Adrenal gland (tissue), 5 donors: ENCODE data around the gene ASB18.

Experiments used
- POLR2A ChIP-seq, 2 donors: fragments of 450-650 bp; IDR thresholded peaks; one replicate each; pipeline ENCODE4 v1.6.1; 2017; ENCODE audit warnings: antibody characterized with exemption in 2 of 2, mild to moderate bottlenecking in 2 of 2, moderate library complexity in 1 of 2
- TF ChIP-seq, protein P1 (sequence below), 6 experiments: fragments of 450-650 bp in 4 of 6; fragments of 200-600 bp in 2 of 6; sonication (generic) in 1 of 6; IDR thresholded peaks; 1 replicate in 5 of 6; 2 replicates in 1 of 6; pipeline versions ENCODE4 v1.5.1 to v1.8.0; 2016 to 2021; ENCODE audit warnings: antibody characterized with exemption in 6 of 6, mild to moderate bottlenecking in 2 of 6, moderate library complexity in 1 of 6
- donor health status: DM: no; HTN: no; CAD: no.

DNA sequence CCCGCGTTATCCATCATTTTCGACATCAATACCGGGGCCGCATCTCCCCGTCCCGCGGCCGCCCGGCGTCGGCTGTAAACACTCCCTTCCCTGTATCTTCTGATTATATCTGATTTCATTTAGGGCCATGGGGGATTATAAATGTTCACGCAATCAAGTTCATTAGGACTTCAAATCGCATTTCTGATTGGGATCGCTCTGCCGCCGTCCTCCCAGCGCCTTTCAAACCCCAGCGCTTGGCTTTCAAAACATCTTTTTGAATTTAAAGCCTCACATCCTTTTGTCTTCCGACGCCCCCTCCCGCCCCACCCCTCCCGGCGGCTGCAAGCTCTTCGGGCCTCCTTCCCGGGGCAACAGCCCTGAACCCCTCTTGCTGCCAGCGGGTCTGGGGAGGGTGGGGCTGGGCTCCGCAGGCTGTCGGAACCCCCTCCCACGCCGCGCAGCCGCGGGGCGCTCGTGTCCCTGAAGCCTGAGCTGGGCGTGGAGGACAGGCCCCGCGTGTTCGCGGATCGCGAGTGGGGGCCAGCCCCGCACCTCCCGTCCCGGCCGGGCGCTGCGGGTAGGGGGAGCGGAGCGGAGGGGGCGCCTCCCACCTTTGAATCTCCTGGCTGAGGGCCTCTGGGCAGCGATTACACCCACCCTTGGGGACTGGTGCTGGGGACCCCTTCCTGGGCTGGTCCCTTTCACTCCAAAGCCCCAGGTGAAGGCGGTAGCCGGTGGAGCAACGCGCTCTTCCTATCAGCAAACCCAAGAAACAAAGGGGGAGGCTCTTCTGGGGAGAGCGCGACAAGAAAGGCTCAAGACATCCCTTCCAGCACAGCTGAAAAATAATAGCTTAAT, 84.8 kb downstream of the ASB18 start:
- TF ChIP-seq, protein P1, sequence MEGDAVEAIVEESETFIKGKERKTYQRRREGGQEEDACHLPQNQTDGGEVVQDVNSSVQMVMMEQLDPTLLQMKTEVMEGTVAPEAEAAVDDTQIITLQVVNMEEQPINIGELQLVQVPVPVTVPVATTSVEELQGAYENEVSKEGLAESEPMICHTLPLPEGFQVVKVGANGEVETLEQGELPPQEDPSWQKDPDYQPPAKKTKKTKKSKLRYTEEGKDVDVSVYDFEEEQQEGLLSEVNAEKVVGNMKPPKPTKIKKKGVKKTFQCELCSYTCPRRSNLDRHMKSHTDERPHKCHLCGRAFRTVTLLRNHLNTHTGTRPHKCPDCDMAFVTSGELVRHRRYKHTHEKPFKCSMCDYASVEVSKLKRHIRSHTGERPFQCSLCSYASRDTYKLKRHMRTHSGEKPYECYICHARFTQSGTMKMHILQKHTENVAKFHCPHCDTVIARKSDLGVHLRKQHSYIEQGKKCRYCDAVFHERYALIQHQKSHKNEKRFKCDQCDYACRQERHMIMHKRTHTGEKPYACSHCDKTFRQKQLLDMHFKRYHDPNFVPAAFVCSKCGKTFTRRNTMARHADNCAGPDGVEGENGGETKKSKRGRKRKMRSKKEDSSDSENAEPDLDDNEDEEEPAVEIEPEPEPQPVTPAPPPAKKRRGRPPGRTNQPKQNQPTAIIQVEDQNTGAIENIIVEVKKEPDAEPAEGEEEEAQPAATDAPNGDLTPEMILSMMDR (IDR thresholded peaks at IDR 0.05): no peak
- no peak for TF ChIP-seq POLR2A (IDR thresholded peaks at IDR 0.05)
